NCI-H524 (cell line): ENCODE measurements around the gene KBTBD12.

Experiments
- DNase-seq, 2 experiments: peaks; one replicate each; lab custom pipeline; 2025; lab: John Stamatoyannopoulos, UW

The KBTBD12 gene

GRCh38 chr3:127985655-127986225 lies 70.7 kb downstream of the KBTBD12 start:
- no peak for DNase-seq

GRCh38 chr3:127986803-127987202 lies 71.8 kb downstream of the KBTBD12 start:
- DNase-seq = no peak

DNA sequence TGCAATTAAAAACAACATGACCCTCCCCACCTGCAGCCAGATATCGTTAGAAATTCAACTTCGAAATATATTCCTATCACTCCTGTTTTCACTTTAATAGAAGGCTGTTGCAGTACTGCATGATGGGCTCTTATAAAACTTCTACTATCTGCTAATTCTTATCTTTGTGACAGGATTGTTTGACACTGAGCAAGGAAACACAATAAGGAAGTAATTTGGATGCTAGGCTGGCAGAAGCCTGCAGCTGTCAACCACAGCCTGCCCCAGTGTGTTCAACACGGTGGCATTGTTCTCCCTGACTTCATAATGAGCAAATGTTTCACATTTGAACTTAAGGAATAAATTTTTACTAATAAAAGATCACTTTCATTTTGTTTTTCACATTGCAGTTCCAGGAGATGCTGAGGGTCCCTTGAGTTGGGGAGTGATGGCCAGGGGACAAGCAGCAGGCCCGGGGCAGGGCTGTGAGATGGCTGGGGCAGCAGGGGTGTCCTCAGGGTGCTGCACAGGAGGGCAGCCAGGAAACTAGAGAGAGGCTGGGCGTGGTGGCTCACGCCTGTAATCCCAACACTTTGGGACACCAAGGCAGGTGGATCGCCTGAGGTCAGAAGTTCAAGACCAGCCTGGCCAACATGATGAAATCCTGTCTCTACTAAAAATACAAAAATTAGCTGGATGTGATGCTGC lies 72.4 kb downstream of the KBTBD12 start:
- DNase-seq = no peak

GRCh38 chr3:127988770-127989557 lies 73.9 kb downstream of the KBTBD12 start:
- DNase-seq = no peak

- peak; percentile 20 to 54 for DNase-seq
Observed at GRCh38 chr3:127990051-127990450, 75.0 kb downstream of the KBTBD12 start.

GRCh38 chr3:127990461-127990860 lies 75.4 kb downstream of the KBTBD12 start:
- DNase-seq = no peak

DNA sequence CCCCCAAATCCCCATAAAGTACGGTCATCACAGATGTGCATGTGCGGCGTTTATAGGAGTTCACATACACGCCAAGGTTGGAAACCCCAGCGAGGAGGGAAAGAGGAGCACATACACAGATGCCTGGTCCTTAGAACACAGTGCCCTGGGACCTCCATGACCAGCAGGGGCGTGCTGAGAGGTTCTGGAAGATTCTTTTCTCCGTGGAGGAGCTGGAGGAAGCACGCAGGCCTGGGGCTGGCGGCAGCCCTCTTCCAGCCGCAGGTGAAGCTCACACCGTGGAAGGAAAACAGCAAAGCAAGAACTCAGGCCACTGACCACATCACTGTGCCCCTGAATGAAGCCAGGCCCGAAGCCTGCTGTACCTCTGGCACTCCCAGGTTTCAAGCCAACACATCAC lies 76.2 kb downstream of the KBTBD12 start:
- no peak for DNase-seq

GRCh38 chr3:127991681-127992080 lies 76.6 kb downstream of the KBTBD12 start:
- no peak for DNase-seq

DNA sequence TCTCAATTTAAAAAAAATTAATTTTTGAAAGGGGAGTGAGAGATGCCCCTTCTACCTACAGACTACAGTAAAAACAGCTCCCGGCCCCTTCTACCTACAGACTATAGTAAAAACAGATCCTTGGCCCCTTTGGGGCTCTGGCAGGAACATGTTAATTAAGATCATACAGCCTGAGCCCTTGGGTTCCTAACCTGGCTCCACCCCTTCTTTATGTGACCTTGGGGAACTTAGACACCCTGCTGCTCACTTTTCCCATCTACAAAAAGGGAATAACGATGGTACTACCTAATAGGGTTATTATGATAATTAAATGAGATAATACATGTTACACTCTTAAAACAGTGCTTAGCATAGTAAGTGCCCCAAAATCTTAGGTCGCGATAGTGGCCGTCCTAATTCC lies 77.1 kb downstream of the KBTBD12 start:
- no peak for DNase-seq

DNA sequence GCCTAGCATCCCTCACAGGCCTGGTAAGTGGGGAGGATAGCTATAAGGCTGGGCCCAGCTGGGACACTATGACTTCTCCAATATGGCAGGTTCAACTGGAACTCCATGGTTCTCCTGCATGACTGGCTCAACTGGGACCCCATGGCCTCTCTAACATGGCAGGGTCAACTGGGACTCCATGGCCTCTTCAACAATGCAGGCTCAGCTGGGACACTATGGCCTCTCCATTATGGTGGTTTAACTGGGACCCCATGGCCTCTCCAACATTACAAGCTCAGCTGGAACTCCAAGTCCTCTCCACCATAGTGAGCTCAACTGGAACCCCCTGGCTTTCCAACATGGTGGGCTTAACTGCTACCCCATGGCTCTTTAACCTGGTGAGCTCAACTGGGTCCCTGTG lies 79.0 kb downstream of the KBTBD12 start:
- no peak for DNase-seq

- DNase-seq = no peak
Observed at GRCh38 chr3:127997016-127997415, 82.0 kb downstream of the KBTBD12 start.

DNA sequence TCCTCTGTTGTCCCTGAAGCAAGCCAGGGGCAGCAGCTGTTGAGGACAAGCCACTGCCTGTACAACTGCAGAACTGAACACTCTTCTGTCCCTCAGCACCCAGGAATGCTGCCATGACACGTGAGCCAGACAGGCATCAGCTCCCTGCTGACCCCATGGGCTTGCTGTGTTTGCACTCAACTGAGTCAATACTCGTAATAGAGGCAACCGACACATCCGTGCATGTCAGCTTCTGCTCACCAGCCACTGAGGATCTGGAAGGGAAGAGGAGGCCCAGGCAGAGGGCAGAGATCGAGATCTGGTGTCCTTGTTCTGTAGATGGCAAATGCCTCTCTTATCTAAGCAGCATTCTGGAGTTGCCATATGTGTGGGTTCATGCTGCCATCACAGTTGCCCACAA lies 82.9 kb downstream of the KBTBD12 start:
- DNase-seq = no peak

GRCh38 chr3:127998596-127998995 lies 83.6 kb downstream of the KBTBD12 start:
- no peak for DNase-seq

DNA sequence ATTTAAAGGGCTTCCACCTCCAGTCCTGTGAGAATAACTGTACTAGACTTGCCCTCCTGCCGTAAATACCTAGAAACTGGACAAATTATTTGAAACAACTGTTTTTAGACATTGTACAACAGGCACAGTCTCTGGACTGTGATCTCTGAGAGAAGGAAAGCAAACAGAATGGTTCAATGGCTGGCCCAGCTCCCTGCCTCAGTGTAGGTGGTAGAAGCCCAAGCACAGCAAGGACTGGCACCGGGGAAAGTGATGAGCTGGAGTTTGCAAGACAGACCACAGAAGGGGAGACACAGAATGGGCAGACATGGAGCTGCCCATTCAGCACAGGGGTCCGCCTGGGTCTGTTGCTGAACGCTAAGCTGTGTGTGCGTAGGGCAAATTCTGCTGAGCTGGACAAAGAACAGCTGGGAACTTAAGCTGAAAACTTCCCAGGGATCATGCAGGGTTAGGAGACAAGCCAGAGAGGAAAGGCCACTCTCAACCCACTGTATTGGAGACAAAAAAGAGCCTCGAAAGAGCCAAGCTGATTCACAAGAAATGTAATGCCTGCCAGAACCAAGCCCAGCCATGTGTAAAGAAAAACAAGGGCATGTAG lies 84.6 kb downstream of the KBTBD12 start:
- no peak for DNase-seq

DNA sequence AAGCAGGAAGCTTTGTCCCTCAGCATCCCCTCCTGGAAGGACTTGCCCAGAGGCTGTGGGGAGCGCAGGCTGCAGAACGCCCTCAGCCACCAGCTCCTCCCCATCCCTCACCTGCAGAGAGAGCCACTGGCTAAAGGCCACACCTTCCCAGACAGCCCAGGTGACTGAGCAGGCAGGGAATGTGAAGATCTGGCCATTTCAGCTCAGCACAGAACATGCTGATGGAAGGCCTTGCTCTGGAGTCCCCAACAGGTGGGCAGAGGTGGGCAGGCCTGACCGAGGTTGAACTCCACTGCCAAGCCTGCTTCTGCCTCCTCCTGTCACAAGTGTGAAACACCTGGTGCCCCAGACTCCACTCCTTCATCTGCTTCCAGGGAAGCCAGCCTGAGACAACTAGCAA lies 86.5 kb downstream of the KBTBD12 start:
- DNase-seq = no peak

GRCh38 chr3:128004661-128005060 lies 89.6 kb downstream of the KBTBD12 start:
- no peak for DNase-seq

DNA sequence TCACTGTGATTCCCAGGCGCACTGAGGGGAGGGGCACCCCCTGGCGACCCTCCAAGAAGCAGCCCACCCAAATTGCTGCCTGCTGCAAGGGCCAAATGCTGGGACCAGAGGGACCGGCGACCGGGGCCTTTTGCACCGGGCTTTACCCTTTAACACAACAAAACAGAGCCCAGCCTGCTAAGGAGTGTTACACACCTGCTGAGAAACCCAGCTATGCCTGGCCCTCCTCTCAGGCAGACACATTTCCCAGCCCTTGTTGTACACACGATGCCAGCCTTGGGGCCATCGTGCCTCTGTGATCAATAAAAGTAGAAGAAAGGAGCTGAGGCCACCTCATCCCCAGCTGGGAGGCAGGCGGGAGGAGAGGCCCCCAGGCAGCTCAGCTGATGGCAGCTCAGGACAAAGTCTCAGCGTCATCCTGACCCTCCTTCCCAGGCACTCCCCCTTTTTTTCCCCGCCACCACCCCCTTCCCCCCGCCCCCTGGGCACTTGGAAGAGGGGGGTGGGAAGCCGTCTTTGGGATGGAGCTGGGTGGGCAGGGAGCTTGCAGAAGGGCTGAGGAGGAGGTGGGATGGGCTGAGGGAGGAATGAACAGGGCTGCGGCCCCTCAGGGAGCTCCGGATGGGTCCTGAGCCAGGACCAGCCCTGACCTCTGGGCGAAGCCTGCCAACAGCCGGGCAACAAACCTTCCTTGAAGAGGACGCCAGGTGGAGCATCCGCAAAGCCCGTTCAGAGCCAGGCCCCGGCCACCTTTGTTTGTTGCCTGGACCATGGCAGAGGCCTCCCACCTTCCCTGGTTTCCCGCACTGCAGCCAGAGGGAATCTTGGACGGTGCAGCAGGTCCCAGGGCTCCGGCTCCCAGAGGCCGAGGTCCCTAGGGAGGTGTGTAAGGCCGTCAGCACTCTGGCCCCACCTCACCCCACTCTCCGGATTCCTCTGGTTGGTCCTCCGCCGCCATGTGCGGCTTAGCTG lies 91.3 kb downstream of the KBTBD12 start:
- DNase-seq = no peak

DNA sequence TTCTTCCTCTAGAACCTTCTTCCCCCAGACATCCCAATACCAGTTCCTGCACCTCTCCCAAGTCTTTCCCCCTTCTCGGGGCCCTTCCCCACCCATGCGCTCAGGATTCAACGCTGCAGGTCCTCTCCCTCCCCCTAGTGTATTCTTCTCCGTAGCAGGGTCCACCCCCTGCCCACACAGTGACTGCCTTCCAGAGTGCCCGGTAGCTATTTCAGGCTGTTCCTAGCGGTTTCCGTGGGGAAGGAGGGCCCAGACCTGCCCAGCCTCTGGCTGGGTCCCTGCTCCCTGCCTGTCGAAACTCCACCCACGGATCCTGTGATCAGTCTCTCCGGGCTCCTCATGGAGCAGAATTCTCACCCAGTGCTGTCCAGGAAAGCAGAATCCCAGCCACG lies 92.0 kb downstream of the KBTBD12 start:
- no peak for DNase-seq

DNA sequence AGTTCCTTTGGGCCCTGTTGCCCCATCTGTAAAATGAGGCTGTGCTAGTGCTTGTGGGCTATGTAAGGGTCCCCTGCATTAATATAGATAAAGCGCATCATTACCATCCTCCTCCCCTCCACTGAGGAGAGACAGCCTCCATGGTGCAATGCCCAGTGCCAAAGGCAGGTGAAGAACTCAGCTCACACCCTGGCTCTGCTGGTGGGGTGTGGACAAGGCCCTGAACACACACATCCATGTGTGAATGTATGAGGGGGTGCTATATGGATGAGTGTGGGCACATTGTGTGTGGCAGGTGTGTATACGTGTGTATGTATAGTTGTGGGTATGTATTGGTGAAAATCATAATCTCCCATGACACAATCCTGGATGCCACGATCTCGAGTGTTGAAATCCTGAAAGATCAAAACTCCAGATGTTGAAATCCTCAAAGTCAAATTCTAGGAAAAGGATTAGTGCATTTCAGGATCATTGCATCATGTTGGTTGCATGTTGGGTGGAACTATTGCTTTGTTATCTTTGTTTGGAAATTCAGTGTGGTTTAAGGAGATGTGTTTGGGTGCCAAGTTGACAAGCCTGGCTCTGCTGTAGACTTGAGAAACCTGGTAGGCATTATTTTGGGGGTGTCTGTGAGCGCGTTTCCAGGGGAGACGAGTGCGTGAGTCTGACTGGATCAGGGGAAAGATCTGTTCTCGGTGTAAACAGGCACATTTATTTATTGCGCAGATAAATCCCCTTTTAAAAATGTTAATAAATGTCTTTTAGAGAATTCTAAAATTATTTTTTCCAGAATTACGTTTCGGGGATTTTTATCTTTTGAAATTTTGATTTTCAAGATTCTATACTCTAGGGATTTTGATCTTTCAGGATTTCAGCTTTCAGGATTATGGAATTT lies 95.2 kb downstream of the KBTBD12 start:
- DNase-seq = no peak

- DNase-seq = peak; percentile 92 to 95
Observed at GRCh38 chr3:128011140-128011539, 96.1 kb downstream of the KBTBD12 start.

DNA sequence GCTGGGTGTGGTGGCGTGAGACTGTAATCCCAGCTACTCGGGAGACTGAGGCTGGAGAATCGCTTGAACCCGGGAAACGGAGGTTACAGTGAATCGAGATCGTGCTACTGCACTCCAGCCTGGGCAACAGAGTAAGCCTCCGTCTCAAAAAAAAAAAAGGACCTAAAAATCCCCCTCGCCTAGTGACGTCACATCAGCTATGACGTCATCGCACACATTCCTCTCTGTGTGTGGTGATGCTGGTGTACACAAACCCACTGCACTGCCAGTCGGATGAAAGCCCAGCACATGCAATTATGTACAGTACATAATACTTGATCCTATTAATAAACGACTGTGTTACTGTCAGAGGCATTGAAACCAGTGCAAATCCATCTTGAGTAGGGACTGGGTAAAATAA lies 97.0 kb downstream of the KBTBD12 start:
- no peak for DNase-seq
